MCF 10A (cell line): ENCODE measurements around the gene MRE11. TPM values are rescaled to one million over a fixed set of nuclear protein-coding genes. Genes with fewer than 3 reads are reported as not detected.

Experiments
- BruUV-seq: library from RNA; stranded (reverse); fragments of 400-500 nt; replicated peaks from 2 replicates; lab custom pipeline; 2021; lab: Mats Ljungman, UMichigan
- CTCF ChIA-PET: fragments of 300-600 bp; sonication (Branson Sonifier 250); formaldehyde crosslinking; extraction: SDS; loops from one replicate; lab custom pipeline; 2021; ENCODE audit warnings: antibody characterized with exemption, inconsistent platforms; lab: Yijun Ruan, JAX
- POLR2A ChIA-PET: fragments of 300-600, 350-650 bp; sonication (Branson Sonifier 250); formaldehyde crosslinking; extraction: SDS; loops from one replicate; lab custom pipeline; 2020; ENCODE audit warnings: antibody characterized with exemption, inconsistent platforms; lab: Yijun Ruan, JAX
- DNase-seq: peaks from one replicate; pipeline ENCODE4 v3.0.0-alpha.2; 2018; ENCODE audit not compliant: unreplicated experiment
- H3K27ac Mint-ChIP-seq: one replicate; pipeline ENCODE4 v1.8.0; 2022; ENCODE audit warnings: mild to moderate bottlenecking, low read depth, mixed read lengths; ENCODE audit not compliant: unreplicated experiment
- H3K27me3 Mint-ChIP-seq: one replicate; pipeline ENCODE4 v1.8.0; 2022; ENCODE audit warnings: mixed read lengths; ENCODE audit not compliant: insufficient read depth, unreplicated experiment
- H3K36me3 Mint-ChIP-seq: one replicate; pipeline ENCODE4 v1.8.0; 2022; ENCODE audit warnings: mild to moderate bottlenecking, moderate library complexity, mixed read lengths; ENCODE audit not compliant: insufficient read depth, unreplicated experiment
- H3K4me1 Mint-ChIP-seq: one replicate; pipeline ENCODE4 v1.8.0; 2022; ENCODE audit warnings: mixed read lengths; ENCODE audit not compliant: insufficient read depth, unreplicated experiment
- H3K4me3 Mint-ChIP-seq: one replicate; pipeline ENCODE4 v1.8.0; 2022; ENCODE audit warnings: mild to moderate bottlenecking, moderate library complexity, mixed read lengths; ENCODE audit not compliant: unreplicated experiment
- H3K9me3 Mint-ChIP-seq: one replicate; pipeline ENCODE4 v1.8.0; 2022; ENCODE audit warnings: mixed read lengths; ENCODE audit not compliant: unreplicated experiment
- CTCF ChIP-seq: fragments of 200-600 bp; IDR thresholded peaks from one replicate; pipeline ENCODE4 v1.8.0; 2022; ENCODE audit warnings: antibody characterized with exemption, mild to moderate bottlenecking; ENCODE audit not compliant: unreplicated experiment
- intact Hi-C: fragments of 100-400 bp; cut with micrococcal nuclease; formaldehyde crosslinking; loops from 2 replicates; pipeline ENCODE4 v1.14.1; 2022
- total RNA-seq: library from RNA; stranded (reverse); gene quantifications from 2 replicates; pipeline ENCODE4 v1.2.3, GENCODE V29; 2022

Gene MRE11
- total RNA-seq, 1 experiment from 2014 or later = 13.2 TPM

- no peaks in the 10 kb centered on the region for H3K9me3 Mint-ChIP-seq
- H3K27ac Mint-ChIP-seq = no peak overlapping the region
- CTCF ChIA-PET = interaction anchor here (0.9 to 2.8 kb wide), 7 partner anchors 9 to 529 kb away, joined by 3 to 9 read pairs (median 5); no protein-coding TSS in a partner anchor
- H3K36me3 Mint-ChIP-seq = peaks cover 36% of the 10 kb centered on the region
- BruUV-seq = no TSS peak
- intact Hi-C loops = no loop called here
- H3K27me3 Mint-ChIP-seq = no peaks in the 10 kb centered on the region
- no peak for TF ChIP-seq CTCF
- peak; percentile 29 for DNase-seq
- peaks cover 17% of the 10 kb centered on the region for H3K4me1 Mint-ChIP-seq
- POLR2A ChIA-PET = no interaction called here
- H3K4me3 Mint-ChIP-seq = no peak overlapping the region
These were observed 69.0 kb downstream of the MRE11 start for GRCh38 chr11:94424662-94425061.

- H3K27ac Mint-ChIP-seq = no peak overlapping the region
- H3K4me1 Mint-ChIP-seq = peaks cover 17% of the 10 kb centered on the region
- H3K27me3 Mint-ChIP-seq = no peaks in the 10 kb centered on the region
- TF ChIP-seq CTCF = no peak
- CTCF ChIA-PET = interaction anchor here (0.7 to 2.8 kb wide), 7 partner anchors 10 to 529 kb away, joined by 3 to 9 read pairs (median 5); no protein-coding TSS in a partner anchor
- POLR2A ChIA-PET = no interaction called here
- peak; percentile 47 for DNase-seq
- no TSS peak for BruUV-seq
- H3K36me3 Mint-ChIP-seq = peaks cover 30% of the 10 kb centered on the region
- H3K9me3 Mint-ChIP-seq = no peaks in the 10 kb centered on the region
- intact Hi-C loops = no loop called here
- H3K4me3 Mint-ChIP-seq = no peak overlapping the region
These were observed 69.6 kb downstream of the MRE11 start for GRCh38 chr11:94424011-94424410.

- Mint-ChIP-seq H3K27me3 (no peaks in the 10 kb centered on the region), H3K36me3 (peaks cover 26% of the 10 kb centered on the region), H3K9me3 (no peaks in the 10 kb centered on the region), H3K4me1 (peaks cover 17% of the 10 kb centered on the region), H3K4me3 (no peak overlapping the region), H3K27ac (no peak overlapping the region)
- BruUV-seq = no TSS peak
- POLR2A ChIA-PET = no interaction called here
- intact Hi-C loops = no loop called here
- no peak for TF ChIP-seq CTCF
- CTCF ChIA-PET = interaction anchor here (1.0 to 2.8 kb wide), 7 partner anchors 18 to 528 kb away, joined by 3 to 9 read pairs (median 6); no protein-coding TSS in a partner anchor
- DNase-seq = no peak
These were observed 70.1 kb downstream of the MRE11 start for GRCh38 chr11:94423507-94423906.

GRCh38 chr11:94418123-94418765 is 75.4 kb downstream of the MRE11 start:
- no peaks in the 10 kb centered on the region for H3K4me1 Mint-ChIP-seq
- H3K27me3 Mint-ChIP-seq = no peaks in the 10 kb centered on the region
- no peaks in the 10 kb centered on the region for H3K9me3 Mint-ChIP-seq
- DNase-seq = no peak
- no TSS peak for BruUV-seq
- H3K4me3 Mint-ChIP-seq = no peak overlapping the region
- ChIA-PET CTCF (interaction anchor here (0.6 to 7.3 kb wide), 13 partner anchors 10 to 808 kb away, joined by 3 to 110 read pairs (median 4); no protein-coding TSS in a partner anchor), POLR2A (no interaction called here)
- no peak for TF ChIP-seq CTCF
- peaks cover 17% of the 10 kb centered on the region for H3K36me3 Mint-ChIP-seq
- intact Hi-C loops = no loop called here
- no peak overlapping the region for H3K27ac Mint-ChIP-seq
